WI38 (cell line): ENCODE data around the gene SHBG.

Experiments
- H3K4me3 ChIP-seq: 2 replicates; pipeline ENCODE4 v1.5.1; 2011; ENCODE audit warnings: low read depth, mild to moderate bottlenecking, control low read depth, low read length
- TF ChIP-seq, protein P1 (sequence below): IDR thresholded peaks from 2 replicates; pipeline ENCODE4 v1.5.1; 2012; ENCODE audit warnings: low read depth, mild to moderate bottlenecking, control low read depth, low read length

Gene SHBG

GRCh38 chr17:7629939-7630571 lies at the start of gene SHBG:
TSS of gene SHBG (plus strand) at chr17:7630135. CDS start at chr17:7630173, 38 bp downstream.
- TF ChIP-seq, protein P1, sequence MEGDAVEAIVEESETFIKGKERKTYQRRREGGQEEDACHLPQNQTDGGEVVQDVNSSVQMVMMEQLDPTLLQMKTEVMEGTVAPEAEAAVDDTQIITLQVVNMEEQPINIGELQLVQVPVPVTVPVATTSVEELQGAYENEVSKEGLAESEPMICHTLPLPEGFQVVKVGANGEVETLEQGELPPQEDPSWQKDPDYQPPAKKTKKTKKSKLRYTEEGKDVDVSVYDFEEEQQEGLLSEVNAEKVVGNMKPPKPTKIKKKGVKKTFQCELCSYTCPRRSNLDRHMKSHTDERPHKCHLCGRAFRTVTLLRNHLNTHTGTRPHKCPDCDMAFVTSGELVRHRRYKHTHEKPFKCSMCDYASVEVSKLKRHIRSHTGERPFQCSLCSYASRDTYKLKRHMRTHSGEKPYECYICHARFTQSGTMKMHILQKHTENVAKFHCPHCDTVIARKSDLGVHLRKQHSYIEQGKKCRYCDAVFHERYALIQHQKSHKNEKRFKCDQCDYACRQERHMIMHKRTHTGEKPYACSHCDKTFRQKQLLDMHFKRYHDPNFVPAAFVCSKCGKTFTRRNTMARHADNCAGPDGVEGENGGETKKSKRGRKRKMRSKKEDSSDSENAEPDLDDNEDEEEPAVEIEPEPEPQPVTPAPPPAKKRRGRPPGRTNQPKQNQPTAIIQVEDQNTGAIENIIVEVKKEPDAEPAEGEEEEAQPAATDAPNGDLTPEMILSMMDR, result no peak
- no peak within 1 kb of the TSS for H3K4me3 ChIP-seq

- TF ChIP-seq, protein P1, result no peak
- no peak overlapping the region for H3K4me3 ChIP-seq
These were observed 49.0 kb upstream of the SHBG start for GRCh38 chr17:7580604-7581575.

- H3K4me3 ChIP-seq, result peak overlapping the region; percentile 74
- TF ChIP-seq, protein P1, result no peak
These were observed 47.3 kb upstream of the SHBG start for GRCh38 chr17:7582396-7583252.

- H3K4me3 ChIP-seq, result peak within 1 kb of the TSS; percentile 74
- TF ChIP-seq, protein P1, result no peak
These were observed 46.5 kb upstream of the SHBG start, which contains the start of gene MPDU1 for GRCh38 chr17:7583253-7584109. TSS of gene MPDU1 (plus strand) at chr17:7583852. CDS start at chr17:7583863, 11 bp downstream.

GRCh38 chr17:7586673-7587419 lies 43.1 kb upstream of the SHBG start:
- TF ChIP-seq, protein P1, result no peak
- no peak overlapping the region for H3K4me3 ChIP-seq
